Measurements from ENCODE around the gene ZNF629.

The ZNF629 gene

GRCh38 chr16:30747331-30747730 is 39.7 kb downstream of the ZNF629 start:
- DNase-seq: no peak

GRCh38 chr16:30746638-30747175 is 40.3 kb downstream of the ZNF629 start:
- no peak for DNase-seq

- no peak for DNase-seq
Observed at GRCh38 chr16:30745082-30745481, 41.9 kb downstream of the ZNF629 start.

DNA sequence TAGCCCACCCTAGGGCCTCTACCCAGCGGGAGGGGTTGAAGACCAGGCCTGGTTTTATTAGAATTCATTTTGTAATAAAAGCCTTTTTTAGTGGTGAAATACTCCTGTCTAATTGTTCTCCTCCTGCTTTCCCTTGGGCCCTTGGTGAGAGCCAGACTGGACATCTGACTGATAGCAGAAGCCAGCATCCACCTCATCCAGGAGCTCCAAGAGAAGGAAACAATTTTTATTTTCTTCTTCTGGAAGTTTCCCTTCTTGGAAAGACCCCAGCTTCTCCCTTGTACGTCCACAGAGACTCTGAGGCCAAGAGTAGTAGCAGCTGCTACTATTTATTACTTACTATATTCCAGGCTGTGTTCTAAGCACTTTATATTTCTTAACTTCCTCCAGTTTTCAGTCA is 42.8 kb downstream of the ZNF629 start:
- DNase-seq: no peak

- DNase-seq: no peak
Observed at GRCh38 chr16:30743716-30744115, 43.3 kb downstream of the ZNF629 start.

GRCh38 chr16:30741461-30741914 is 45.5 kb downstream of the ZNF629 start:
- no peak for DNase-seq

GRCh38 chr16:30740364-30741251 is 46.4 kb downstream of the ZNF629 start:
- DNase-seq: peak in 3 of 14 donors; percentile 9 to 63 (median 18)

DNA sequence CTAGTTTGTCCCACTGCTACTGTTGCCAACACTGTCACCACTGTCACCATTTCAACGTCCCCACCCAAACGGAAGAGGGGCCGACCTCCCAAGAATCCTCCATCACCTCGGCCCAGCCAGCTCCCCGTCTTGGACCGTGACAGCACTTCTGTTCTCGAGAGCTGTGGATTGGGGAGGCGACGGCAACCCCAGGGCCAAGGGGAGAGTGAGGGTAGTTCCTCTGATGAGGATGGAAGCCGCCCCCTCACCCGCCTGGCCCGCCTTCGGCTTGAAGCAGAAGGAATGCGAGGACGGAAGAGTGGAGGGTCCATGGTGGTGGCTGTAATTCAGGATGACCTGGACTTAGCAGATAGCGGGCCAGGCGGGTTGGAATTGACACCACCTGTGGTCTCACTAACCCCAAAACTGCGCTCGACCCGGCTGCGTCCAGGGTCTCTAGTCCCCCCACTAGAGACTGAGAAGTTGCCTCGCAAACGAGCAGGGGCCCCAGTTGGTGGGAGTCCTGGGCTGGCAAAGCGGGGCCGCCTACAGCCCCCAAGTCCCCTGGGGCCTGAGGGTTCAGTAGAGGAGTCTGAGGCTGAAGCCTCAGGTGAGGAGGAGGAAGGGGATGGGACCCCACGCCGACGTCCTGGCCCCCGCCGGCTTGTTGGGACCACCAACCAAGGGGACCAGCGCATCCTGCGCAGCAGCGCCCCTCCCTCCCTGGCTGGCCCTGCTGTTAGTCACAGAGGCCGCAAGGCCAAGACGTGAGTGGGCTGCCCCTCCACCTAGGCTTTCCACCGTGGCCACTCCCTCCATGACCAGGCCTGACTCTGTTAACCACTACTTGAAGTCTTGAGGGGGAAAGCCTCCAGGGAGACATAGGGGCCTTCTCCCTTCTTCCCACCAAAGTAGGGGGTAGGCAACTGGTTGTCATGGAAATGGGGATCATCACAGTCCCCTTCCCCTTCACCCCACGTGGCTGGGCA is 47.7 kb downstream of the ZNF629 start:
- DNase-seq: no peak

DNA sequence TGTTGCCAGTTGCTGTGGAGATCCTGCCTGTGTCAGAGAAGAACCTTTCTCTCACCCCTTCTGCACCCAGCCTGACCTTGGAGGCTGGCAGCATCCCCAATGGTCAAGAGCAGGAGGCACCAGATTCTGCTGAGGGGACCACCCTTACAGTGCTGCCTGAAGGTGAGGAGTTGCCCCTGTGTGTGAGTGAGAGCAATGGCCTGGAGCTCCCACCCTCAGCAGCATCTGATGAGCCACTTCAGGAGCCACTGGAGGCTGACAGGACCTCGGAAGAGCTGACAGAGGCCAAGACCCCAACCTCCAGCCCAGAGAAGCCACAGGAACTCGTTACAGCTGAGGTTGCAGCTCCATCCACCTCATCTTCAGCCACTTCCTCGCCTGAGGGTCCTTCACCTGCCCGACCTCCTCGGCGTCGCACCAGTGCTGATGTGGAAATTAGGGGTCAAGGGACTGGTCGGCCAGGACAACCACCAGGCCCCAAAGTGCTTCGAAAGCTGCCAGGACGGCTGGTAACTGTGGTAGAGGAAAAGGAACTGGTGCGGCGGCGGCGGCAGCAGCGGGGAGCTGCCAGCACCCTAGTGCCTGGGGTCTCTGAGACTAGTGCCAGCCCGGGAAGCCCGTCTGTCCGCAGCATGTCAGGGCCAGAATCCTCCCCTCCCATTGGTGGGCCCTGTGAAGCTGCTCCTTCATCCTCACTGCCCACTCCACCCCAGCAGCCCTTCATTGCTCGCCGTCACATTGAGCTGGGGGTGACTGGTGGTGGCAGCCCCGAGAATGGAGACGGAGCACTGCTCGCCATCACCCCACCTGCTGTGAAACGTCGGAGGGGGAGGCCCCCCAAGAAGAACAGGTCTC is 49.0 kb downstream of the ZNF629 start:
- no peak for DNase-seq

DNA sequence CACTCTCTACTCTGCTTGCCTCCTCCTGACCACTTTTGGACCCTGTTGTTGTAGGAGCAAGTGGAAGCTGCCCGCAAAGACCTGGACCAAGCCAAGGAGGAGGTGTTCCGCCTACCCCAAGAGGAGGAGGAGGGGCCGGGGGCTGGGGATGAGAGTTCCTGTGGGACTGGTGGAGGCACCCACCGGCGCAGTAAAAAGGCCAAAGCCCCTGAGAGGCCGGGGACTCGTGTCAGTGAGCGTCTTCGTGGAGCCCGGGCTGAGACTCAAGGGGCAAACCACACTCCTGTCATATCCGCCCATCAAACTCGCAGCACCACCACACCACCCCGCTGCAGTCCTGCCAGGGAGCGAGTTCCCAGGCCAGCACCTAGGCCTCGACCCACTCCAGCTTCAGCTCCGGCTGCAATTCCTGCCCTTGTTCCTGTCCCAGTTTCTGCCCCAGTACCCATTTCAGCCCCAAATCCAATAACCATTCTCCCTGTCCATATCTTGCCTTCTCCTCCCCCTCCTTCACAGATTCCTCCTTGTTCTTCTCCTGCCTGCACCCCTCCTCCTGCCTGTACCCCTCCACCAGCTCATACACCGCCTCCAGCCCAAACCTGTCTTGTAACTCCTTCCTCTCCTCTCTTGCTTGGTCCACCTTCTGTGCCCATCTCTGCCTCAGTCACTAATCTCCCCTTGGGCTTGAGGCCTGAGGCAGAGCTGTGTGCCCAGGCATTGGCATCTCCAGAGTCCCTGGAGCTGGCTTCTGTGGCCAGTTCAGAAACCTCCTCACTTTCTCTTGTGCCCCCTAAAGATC is 49.8 kb downstream of the ZNF629 start:
- no peak for DNase-seq

- no peak for DNase-seq
Observed at GRCh38 chr16:30731411-30731810, 55.6 kb downstream of the ZNF629 start.

- peak in 2 of 14 donors; percentile 5 to 10 for DNase-seq
Observed at GRCh38 chr16:30728899-30729672, 57.9 kb downstream of the ZNF629 start.
